ENCODE data around the gene STOML1. TPM values are rescaled to one million over a fixed set of nuclear protein-coding genes. Genes with fewer than 3 reads are reported as not detected.

Gene STOML1
- total RNA-seq, 4 donors from 2014 or later, result 8.1 to 21.7 (median 13.7) TPM

DNA sequence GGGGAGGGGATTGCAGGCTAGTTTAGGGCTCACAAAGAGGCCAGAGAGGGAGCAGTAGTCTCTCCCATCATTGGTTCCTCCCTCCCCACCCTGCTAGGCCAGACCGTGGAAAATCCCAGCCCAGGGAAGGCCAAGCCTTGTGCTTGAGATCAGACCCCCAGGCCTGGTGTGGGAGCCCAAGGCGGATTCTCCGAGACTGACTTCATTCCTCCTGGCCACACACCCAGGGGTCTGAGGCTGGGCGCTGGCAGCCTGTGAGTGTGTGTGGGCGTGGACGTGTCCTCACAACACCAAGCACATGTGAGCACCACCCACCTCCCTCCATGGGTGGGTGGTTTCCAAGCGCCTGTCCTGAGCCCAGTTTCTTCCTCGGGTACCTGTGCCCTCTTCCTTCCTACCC, 61.7 kb downstream of the STOML1 start:
- TF ChIP-seq, protein P1, sequence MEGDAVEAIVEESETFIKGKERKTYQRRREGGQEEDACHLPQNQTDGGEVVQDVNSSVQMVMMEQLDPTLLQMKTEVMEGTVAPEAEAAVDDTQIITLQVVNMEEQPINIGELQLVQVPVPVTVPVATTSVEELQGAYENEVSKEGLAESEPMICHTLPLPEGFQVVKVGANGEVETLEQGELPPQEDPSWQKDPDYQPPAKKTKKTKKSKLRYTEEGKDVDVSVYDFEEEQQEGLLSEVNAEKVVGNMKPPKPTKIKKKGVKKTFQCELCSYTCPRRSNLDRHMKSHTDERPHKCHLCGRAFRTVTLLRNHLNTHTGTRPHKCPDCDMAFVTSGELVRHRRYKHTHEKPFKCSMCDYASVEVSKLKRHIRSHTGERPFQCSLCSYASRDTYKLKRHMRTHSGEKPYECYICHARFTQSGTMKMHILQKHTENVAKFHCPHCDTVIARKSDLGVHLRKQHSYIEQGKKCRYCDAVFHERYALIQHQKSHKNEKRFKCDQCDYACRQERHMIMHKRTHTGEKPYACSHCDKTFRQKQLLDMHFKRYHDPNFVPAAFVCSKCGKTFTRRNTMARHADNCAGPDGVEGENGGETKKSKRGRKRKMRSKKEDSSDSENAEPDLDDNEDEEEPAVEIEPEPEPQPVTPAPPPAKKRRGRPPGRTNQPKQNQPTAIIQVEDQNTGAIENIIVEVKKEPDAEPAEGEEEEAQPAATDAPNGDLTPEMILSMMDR (IDR thresholded peaks at IDR 0.05), result no peak
- TF ChIP-seq POLR2A (IDR thresholded peaks at IDR 0.05), result no peak
- TF ChIP-seq EP300 (IDR thresholded peaks at IDR 0.05), result no peak
- no peak for TF ChIP-seq POLR2AphosphoS5 (IDR thresholded peaks at IDR 0.05)
- Histone ChIP-seq H3K9me3 (no peaks in the 10 kb centered on the region), H3K36me3 (peaks cover 0 to 10% of the 10 kb centered on the region in 2 donors), H3K27ac (peak overlapping the region in 3 of 4 donors; percentile 58 to 67 (median 59)), H3K27me3 (peaks cover 22% of the 10 kb centered on the region), H3K4me3 (no peak overlapping the region), H3K4me1 (peaks cover 3 to 84% (median 48%) of the 10 kb centered on the region in 3 donors)
- ATAC-seq, result no peak
- no CpG with 5 or more reads among the region's 8 CpGs for WGBS, 2 donors (ENCODE audit: low coverage in 1 of 2)

- Histone ChIP-seq H3K4me1 (peaks cover 8 to 88% (median 57%) of the 10 kb centered on the region in 3 donors), H3K27me3 (peaks cover 22% of the 10 kb centered on the region), H3K36me3 (peaks cover 0 to 8% of the 10 kb centered on the region in 2 donors), H3K4me3 (no peak overlapping the region), H3K9me3 (no peaks in the 10 kb centered on the region), H3K27ac (peak overlapping the region in 2 of 4 donors; percentile 59 to 67)
- WGBS, 2 donors (ENCODE audit: low coverage in 1 of 2), result 10 to 20% methylated on average over 1 to 2 of the region's 5 CpGs
- no peak for ATAC-seq
- no peak for TF ChIP-seq POLR2A (IDR thresholded peaks at IDR 0.05)
- TF ChIP-seq, protein P1 (IDR thresholded peaks at IDR 0.05), result no peak
- TF ChIP-seq EP300 (IDR thresholded peaks at IDR 0.05), result no peak
- no peak for TF ChIP-seq POLR2AphosphoS5 (IDR thresholded peaks at IDR 0.05)
Observed at GRCh38 chr15:73928971-73929627, 63.0 kb downstream of the STOML1 start.

Other genes with a start within 250 kb of the STOML1 start
- gene INSYN1, start 238.9 kb downstream of the STOML1 start, total RNA-seq, result 10 to 100 TPM; 11.4 to 30.2 (median 16.3) TPM
- gene TBC1D21, start 118.7 kb downstream of the STOML1 start, total RNA-seq, result not detected
- gene LOXL1, start 65.8 kb downstream of the STOML1 start, total RNA-seq, result 10 to 100 TPM; 22.9 to 63.0 (median 34.5) TPM
- gene PML, start 2.4 kb upstream of the STOML1 start, total RNA-seq, result 10 to 100 TPM; 24.1 to 75.1 (median 52.1) TPM
- 1 to 10 TPM in 1 of 4 donors, under 1 TPM in 2, not detected in 1; 0.15 to 1.3 (median 0.31) TPM for gene GOLGA6A, start 90.3 kb upstream of the STOML1 start, total RNA-seq
- gene ISLR2, start 138.3 kb upstream of the STOML1 start, total RNA-seq, result 1 to 10 TPM in 3 of 4 donors, under 1 TPM in 1; 0.54 to 5.4 (median 1.5) TPM
- 100 to 1,000 TPM in 2 of 4 donors, 10 to 100 TPM in 2; 52.6 to 152 (median 89.5) TPM for gene ISLR, start 181.4 kb upstream of the STOML1 start, total RNA-seq
- gene STRA6, start 210.5 kb upstream of the STOML1 start, total RNA-seq, result under 1 TPM in 1 of 4 donors, not detected in 3; 0.12 TPM
- not detected for gene CCDC33, start 244.0 kb upstream of the STOML1 start, total RNA-seq

Measured in gastroesophageal sphincter (tissue), 4 donors.